ENCODE measurements around the gene RCAN1.
"Not testable (repeated sequence)": the region's sequence is repeated elsewhere in the genome, so short reads cannot be mapped to it uniquely, and the experiment has no call there.

RCAN1 gene

DNA sequence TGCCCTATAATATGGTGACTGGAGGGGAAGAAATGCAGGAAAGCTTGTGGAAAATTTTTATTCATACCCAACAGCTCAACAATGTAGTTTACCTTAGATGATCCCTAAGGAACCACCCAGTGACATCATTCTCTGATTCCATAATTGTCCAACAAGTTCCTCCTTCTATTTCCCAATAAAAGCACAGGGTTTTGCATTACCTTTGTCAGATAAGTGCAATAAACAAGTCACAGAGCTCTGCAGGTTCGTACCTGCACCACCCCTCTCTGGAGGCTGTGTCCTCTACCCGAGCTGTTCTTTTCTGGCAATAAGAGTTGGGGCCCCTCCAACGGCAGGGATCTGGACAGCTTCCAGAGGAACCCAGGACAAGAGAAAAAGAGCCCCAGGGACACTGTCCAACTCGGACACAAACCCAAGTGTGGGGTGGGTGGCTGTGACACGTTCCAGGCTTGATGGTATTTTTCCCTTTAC lies 38.8 kb downstream of the RCAN1 start:
- peaks cover 62% of the 10 kb centered on the region for H4K20me1 ChIP-seq
- H3K4me1 ChIP-seq: peaks cover 18% of the 10 kb centered on the region
- no peak for TF ChIP-seq Cebpa-rat (IDR thresholded peaks at IDR 0.05)
- H3K4me2 ChIP-seq: no peak overlapping the region
- no peak overlapping the region for H3K27ac ChIP-seq
- peaks cover 4% of the 10 kb centered on the region for H3K36me3 ChIP-seq
- H3K4me3 ChIP-seq: no peak overlapping the region
- H3K27me3 ChIP-seq: no peaks in the 10 kb centered on the region
- peaks cover 18% of the 10 kb centered on the region for H3K9me3 ChIP-seq
- H3K9ac ChIP-seq: no peak overlapping the region

GRCh38 chr21:34574601-34575529 lies 40.0 kb downstream of the RCAN1 start:
- no peak overlapping the region for H3K4me2 ChIP-seq
- no peaks in the 10 kb centered on the region for H3K27me3 ChIP-seq
- no peak overlapping the region for H3K4me3 ChIP-seq

GRCh38 chr21:34571994-34572393 lies 42.9 kb downstream of the RCAN1 start:
- Histone ChIP-seq H3K4me2 (no peak overlapping the region), H3K36me3 (peaks cover 11% of the 10 kb centered on the region), H3K9me3 (peaks cover 49% of the 10 kb centered on the region), H3K27me3 (no peaks in the 10 kb centered on the region), H3K27ac (no peak overlapping the region), H4K20me1 (peaks cover 36% of the 10 kb centered on the region; the same call in 1 of the 2 replicates), H3K4me1 (peaks cover 18% of the 10 kb centered on the region), H3K4me3 (no peak overlapping the region), H3K9ac (no peak overlapping the region)
- no peak for TF ChIP-seq Cebpa-rat (IDR thresholded peaks at IDR 0.05)

More at GRCh38 chr21:34574601-34575529, 40.0 kb downstream of the RCAN1 start:
- TF ChIP-seq Cebpa-rat (IDR thresholded peaks at IDR 0.05): no peak
- H4K20me1 ChIP-seq: peaks cover 50% of the 10 kb centered on the region; the same call in 1 of the 2 replicates
- H3K9ac ChIP-seq: no peak overlapping the region
- H3K4me1 ChIP-seq: peaks cover 18% of the 10 kb centered on the region
- no peak overlapping the region for H3K27ac ChIP-seq
- H3K9me3 ChIP-seq: peaks cover 26% of the 10 kb centered on the region
- peaks cover 4% of the 10 kb centered on the region for H3K36me3 ChIP-seq

DNA sequence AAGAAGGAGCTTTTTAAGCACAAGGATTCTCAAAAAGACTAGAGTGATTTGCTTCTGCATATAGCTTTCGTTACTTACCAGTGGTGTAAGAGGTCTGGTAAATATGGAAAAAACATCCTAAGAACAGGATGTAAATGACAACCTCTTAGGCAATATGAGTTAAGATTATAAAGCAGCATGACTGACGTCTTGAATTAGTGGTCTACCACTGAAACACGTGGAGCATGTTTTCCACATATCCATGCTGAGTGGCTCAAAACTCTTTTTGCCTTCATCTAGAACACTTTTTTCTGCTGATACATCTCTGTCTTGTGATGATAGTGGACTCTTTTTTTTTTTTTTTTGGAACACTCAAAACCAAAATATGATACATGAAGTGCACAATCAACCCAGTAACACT lies 44.6 kb downstream of the RCAN1 start:
- no peak for TF ChIP-seq Cebpa-rat (IDR thresholded peaks at IDR 0.05)
- Histone ChIP-seq H3K36me3 (peaks cover 22% of the 10 kb centered on the region), H3K27ac (no peak overlapping the region), H3K9me3 (peaks cover 53% of the 10 kb centered on the region), H4K20me1 (peaks cover 22% of the 10 kb centered on the region; the same call in 1 of the 2 replicates), H3K4me1 (peaks cover 21% of the 10 kb centered on the region), H3K27me3 (no peaks in the 10 kb centered on the region), H3K4me3 (no peak overlapping the region), H3K9ac (no peak overlapping the region), H3K4me2 (no peak overlapping the region)

- H3K9me3 ChIP-seq: peaks cover 60% of the 10 kb centered on the region
- H3K27me3 ChIP-seq: no peaks in the 10 kb centered on the region
- no peak for TF ChIP-seq Cebpa-rat (IDR thresholded peaks at IDR 0.05)
Observed at GRCh38 chr21:34569381-34569979, 45.4 kb downstream of the RCAN1 start.

GRCh38 chr21:34568801-34569200 lies 46.1 kb downstream of the RCAN1 start:
- H3K4me2 ChIP-seq, H3K9ac ChIP-seq, H4K20me1 ChIP-seq, H3K4me3 ChIP-seq, H3K27me3 ChIP-seq, H3K27ac ChIP-seq: not testable (repeated sequence)
- Histone ChIP-seq H3K36me3 (peaks cover 36% of the 10 kb centered on the region), H3K4me1 (peaks cover 28% of the 10 kb centered on the region), H3K9me3 (peaks cover 67% of the 10 kb centered on the region)

More at GRCh38 chr21:34569381-34569979, 45.4 kb downstream of the RCAN1 start:
- H3K4me1 ChIP-seq: peaks cover 21% of the 10 kb centered on the region
- H3K9ac ChIP-seq: no peak overlapping the region
- H3K4me2 ChIP-seq: no peak overlapping the region
- H4K20me1 ChIP-seq: peaks cover 13% of the 10 kb centered on the region; the same call in 1 of the 2 replicates
- no peak overlapping the region for H3K27ac ChIP-seq
- peaks cover 30% of the 10 kb centered on the region for H3K36me3 ChIP-seq
- H3K4me3 ChIP-seq: no peak overlapping the region

GRCh38 chr21:34567604-34568155 lies 47.2 kb downstream of the RCAN1 start:
- H4K20me1 ChIP-seq: no peaks in the 10 kb centered on the region
- H3K27ac ChIP-seq: no peak overlapping the region
- no peak overlapping the region for H3K4me3 ChIP-seq
- H3K4me2 ChIP-seq: no peak overlapping the region
- no peak for TF ChIP-seq Cebpa-rat (IDR thresholded peaks at IDR 0.05)
- peaks cover 36% of the 10 kb centered on the region for H3K36me3 ChIP-seq
- H3K9me3 ChIP-seq: peaks cover 76% of the 10 kb centered on the region
- peaks cover 20% of the 10 kb centered on the region for H3K4me1 ChIP-seq
- no peak overlapping the region for H3K9ac ChIP-seq
- no peaks in the 10 kb centered on the region for H3K27me3 ChIP-seq

DNA sequence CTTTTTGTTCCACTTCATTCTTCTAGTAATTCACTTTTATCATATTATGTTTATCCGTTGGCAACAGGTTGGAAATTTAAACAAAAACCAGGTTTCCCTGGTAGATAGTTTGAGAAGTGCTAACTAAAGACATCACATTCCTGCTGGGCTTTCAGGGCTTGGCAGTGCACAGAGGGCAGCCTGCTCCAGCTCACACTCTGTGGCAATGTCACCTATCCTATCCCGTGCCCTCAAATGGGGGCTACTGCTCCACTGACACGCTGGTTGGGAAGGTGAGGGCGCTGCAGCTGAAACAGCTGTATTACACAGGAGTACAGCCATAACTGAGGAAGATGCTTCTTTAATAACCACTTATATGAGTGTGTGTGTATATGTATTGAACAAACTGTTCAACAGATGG lies 49.7 kb downstream of the RCAN1 start:
- Histone ChIP-seq H4K20me1 (no peaks in the 10 kb centered on the region; the same call in 1 of the 2 replicates), H3K4me2 (peak overlapping the region; percentile 22; the same call in 1 of the 2 replicates), H3K9ac (no peak overlapping the region), H3K9me3 (peaks cover 60% of the 10 kb centered on the region), H3K36me3 (peaks cover 32% of the 10 kb centered on the region), H3K4me1 (peaks cover 18% of the 10 kb centered on the region), H3K27ac (no peak overlapping the region), H3K27me3 (no peaks in the 10 kb centered on the region), H3K4me3 (no peak overlapping the region)
- no peak for TF ChIP-seq Cebpa-rat (IDR thresholded peaks at IDR 0.05)

GRCh38 chr21:34563370-34563769 lies 51.5 kb downstream of the RCAN1 start:
- peaks cover 26% of the 10 kb centered on the region for H3K36me3 ChIP-seq
- H4K20me1 ChIP-seq, H3K27me3 ChIP-seq, H3K4me3 ChIP-seq, H3K4me2 ChIP-seq, H3K27ac ChIP-seq, H3K9ac ChIP-seq: not testable (repeated sequence)
- peaks cover 44% of the 10 kb centered on the region for H3K9me3 ChIP-seq
- H3K4me1 ChIP-seq: peaks cover 18% of the 10 kb centered on the region

DNA sequence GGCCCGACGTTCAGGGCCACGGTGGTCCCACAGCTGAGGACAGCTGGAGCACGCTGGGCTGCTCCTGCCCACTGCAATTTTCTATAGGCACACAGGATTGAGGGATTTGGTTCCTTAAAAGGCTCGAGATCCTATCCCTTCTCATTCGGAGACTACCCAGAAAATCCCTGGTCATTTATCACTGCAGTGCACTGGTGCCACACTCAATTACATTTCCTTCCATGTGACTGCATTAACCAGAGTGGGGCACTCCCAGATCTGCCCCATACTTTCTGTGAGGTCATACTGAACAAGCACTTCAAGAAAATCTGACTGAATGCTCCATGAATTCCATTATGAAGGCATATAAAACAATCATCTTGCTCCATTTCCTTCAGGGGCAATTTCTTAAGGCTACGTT lies 53.1 kb downstream of the RCAN1 start:
- TF ChIP-seq Cebpa-rat (IDR thresholded peaks at IDR 0.05): no peak
- Histone ChIP-seq H3K27me3 (no peaks in the 10 kb centered on the region), H3K4me3 (no peak overlapping the region), H3K9me3 (peaks cover 36% of the 10 kb centered on the region), H4K20me1 (no peaks in the 10 kb centered on the region; the same call in 1 of the 2 replicates), H3K27ac (no peak overlapping the region), H3K4me2 (no peak overlapping the region), H3K4me1 (peaks cover 18% of the 10 kb centered on the region), H3K9ac (no peak overlapping the region), H3K36me3 (peaks cover 25% of the 10 kb centered on the region)

All from BLaER1 (cell line).